Amygdala (tissue), 56 donors: ENCODE data around the gene PDZRN3.
"Not testable (repeated sequence)": the region's sequence is repeated elsewhere in the genome, so short reads cannot be mapped to it uniquely, and the experiment has no call there.

Source experiments
- DNase-seq, 56 donors: peaks; one replicate each; lab custom pipeline; 2025; lab: John Stamatoyannopoulos, UW

PDZRN3 gene

GRCh38 chr3:73597476-73597875 is 27.3 kb downstream of the PDZRN3 start:
- DNase-seq, result no peak

- DNase-seq, result no peak
These were observed 32.3 kb downstream of the PDZRN3 start for GRCh38 chr3:73592154-73593144.

DNA sequence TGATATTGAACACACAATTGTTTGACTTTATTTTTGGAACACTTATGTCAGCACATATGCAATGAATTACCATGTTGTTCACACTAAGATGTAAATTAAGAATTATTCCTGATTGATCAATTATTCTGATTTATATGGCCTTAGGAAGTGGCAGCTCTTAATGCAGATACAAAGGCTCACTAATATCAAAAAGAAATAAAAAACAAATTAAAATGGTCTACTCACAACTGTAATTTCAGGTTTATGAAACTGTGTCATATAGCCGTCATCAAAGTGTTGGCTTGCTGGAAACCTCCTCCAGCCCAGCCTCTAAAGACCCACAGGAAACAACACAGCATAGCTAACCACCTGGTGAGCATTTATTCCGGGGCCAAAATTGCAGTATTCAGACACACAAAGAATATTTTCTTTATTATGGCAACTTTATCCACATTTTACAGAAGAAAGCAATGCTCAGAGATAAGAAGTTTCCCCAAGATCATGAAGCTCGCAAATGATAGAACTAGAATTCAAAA is 33.4 kb downstream of the PDZRN3 start:
- no peak for DNase-seq

DNA sequence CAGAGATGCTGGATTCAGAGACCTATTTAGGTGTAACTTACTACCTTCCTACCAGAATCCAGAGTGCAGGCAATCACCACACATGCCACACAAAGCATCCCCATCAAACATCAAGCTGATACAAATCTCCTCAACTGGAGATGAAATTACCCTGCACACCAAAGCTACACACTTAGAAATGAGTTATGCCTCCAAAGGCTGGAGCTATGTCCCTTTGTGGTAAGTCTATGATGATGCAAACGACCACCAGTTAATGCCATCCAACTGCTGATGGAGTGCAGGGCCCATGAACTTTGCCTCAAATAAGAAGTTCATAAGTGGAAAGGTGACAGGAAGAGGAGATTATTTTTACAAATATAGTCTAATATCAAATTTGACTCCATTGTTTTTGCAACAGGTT is 38.1 kb downstream of the PDZRN3 start:
- no peak for DNase-seq

DNA sequence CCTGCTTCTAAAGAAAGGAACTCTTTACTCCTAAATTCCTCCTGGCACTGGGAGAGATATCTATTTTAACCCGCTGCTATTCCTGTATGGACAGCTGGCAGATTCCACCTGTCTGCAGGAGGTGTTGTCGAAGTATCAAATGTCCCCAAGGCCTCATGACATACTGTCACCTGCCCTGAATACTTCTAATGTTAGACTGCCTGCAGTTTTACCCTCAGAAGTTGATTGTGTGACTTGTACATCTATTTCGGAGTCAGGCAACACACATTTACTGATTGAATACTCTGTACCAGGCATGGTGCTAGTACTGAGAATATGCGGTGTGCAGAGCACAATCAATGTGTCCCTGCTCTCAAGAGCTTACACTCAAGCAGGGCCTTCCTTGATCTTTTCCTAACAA is 38.6 kb downstream of the PDZRN3 start:
- no peak for DNase-seq

DNA sequence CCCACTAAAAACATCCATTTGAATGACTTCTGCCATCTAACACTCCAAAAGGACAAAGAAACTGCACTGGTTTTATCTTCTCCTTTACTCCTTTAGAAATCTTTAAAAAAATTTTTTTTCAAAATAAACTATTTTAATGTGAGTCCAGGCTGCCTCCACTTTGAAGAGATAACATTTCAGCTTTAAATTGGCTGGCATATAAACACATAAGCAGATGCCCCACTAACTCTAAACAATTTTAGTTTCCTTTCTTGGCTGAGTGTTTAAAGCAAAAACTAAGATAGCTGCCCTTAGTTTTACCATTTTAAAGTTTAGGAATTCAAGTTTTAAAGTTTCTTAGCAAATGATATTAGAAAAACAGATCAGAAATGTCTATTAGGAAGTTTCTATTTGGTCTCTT is 39.9 kb downstream of the PDZRN3 start:
- DNase-seq, result no peak

GRCh38 chr3:73582535-73582934 is 42.2 kb downstream of the PDZRN3 start:
- DNase-seq, result no peak

- DNase-seq, result no peak
These were observed 43.5 kb downstream of the PDZRN3 start for GRCh38 chr3:73581134-73581846.

- no peak for DNase-seq
These were observed 44.4 kb downstream of the PDZRN3 start for GRCh38 chr3:73580343-73580742.

DNA sequence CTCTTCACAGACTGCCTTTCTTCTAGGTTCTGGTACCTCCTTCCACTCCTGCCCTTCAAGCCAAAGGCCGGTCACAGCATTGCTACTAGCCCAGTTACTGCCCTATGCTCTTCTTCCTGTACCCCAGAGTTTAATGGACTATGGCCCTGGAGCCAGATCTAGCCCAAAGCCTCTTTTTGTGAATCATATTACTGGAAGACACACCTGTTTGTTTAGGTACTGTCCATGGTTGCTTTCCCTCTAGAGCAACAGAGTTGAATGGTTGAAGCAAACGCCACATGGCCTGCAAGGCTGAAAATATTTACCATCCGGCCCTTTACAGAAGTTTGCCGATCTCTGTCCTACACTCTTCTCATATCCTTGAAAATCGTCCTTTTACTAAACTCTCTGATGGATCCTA is 47.0 kb downstream of the PDZRN3 start:
- DNase-seq, result no peak

GRCh38 chr3:73576999-73577461 is 47.7 kb downstream of the PDZRN3 start:
- DNase-seq, result no peak

GRCh38 chr3:73575953-73576352 is 48.8 kb downstream of the PDZRN3 start:
- no peak for DNase-seq

- DNase-seq, result no peak
These were observed 49.2 kb downstream of the PDZRN3 start for GRCh38 chr3:73575519-73575918.

DNA sequence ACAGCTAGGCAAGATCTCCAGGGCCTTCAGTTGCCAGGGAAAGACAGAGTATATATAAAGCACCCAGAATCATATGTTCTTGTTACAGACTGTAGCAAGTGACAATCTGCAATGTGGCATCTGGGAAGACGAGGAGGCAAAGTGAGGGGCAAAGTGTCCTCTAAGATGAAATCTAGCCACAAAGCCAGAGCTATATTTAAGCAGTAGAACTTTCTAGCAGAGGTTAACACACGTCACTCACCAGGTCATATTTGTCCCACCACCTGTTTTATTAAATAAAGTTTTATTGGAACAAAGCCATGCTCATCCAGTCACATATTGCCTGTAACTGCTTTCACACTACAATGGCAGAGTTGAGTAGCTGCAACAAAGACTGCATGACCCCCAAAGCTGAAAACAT is 51.5 kb downstream of the PDZRN3 start:
- no peak for DNase-seq

GRCh38 chr3:73572368-73572767 is 52.4 kb downstream of the PDZRN3 start:
- no peak for DNase-seq

DNA sequence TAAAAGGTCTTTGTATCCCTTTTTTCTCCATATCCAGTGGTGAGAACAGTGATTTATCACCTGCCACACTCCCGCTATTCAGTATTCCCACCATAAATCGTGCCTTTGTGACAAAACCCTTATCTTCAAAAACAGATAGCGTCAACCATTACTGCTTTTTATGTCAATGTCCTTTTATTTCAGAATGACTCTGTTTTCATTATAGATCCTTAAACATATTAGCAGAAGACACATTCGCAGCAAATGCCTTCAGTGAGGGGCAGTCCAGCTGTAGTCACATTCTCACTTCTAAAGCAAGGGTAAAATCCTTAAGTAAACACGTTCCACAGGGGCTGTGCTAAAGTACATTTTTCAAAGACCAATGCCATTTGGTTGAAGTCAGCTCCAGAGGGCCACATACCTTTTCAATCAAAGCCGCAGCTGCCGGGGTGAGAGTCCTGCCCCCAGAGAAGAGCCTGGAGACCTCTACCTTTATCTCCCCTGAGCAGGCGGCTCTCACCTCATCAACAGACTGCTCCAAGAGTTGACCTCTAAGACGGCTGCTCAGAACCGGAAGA is 53.4 kb downstream of the PDZRN3 start:
- DNase-seq, result no peak

DNA sequence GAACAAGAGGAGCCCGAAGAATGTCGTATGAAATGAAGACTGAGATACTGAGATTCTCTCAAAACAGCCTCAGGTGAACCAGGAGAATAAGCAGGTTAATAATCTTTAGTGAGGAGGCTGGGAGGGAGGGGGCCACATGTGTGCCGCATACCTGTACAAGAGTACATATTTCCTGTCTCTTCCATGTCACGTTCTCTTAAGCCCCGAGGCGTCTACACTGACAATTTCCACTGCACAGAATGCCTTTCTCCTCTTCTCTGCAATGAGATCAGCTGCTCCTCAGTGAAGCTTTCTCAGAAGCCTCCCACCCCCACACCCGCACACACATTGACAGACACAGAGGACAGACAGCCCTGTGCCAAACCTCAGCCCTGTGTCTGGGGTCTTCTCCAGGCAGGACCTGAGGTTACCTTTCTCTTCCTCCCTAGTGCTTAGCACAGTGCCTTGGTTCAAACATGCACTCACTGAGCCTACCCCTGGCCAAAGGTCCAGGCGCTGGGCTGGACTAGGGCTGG is 55.4 kb downstream of the PDZRN3 start:
- DNase-seq, result no peak

- no peak for DNase-seq
These were observed 56.3 kb downstream of the PDZRN3 start for GRCh38 chr3:73568371-73568862.

DNA sequence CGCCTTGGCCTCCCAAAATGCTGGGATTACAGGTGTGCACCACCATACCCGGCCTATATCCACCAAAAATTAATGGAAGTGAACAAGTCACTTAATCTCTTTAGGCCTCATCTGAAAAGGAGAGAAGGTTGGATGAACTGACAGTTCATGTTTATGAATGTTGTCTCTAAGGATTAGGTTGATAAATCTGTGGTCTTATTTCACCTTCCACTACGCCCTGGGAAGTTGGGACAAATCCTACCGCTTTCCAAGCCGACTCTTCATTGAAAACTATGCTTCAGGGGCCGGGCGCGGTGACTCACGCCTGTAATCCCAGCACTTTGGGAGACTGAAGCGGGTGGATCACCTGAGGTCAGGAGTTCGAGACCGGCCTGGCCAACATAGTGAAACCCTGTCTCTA is 59.4 kb downstream of the PDZRN3 start:
- not testable (repeated sequence) for DNase-seq

DNA sequence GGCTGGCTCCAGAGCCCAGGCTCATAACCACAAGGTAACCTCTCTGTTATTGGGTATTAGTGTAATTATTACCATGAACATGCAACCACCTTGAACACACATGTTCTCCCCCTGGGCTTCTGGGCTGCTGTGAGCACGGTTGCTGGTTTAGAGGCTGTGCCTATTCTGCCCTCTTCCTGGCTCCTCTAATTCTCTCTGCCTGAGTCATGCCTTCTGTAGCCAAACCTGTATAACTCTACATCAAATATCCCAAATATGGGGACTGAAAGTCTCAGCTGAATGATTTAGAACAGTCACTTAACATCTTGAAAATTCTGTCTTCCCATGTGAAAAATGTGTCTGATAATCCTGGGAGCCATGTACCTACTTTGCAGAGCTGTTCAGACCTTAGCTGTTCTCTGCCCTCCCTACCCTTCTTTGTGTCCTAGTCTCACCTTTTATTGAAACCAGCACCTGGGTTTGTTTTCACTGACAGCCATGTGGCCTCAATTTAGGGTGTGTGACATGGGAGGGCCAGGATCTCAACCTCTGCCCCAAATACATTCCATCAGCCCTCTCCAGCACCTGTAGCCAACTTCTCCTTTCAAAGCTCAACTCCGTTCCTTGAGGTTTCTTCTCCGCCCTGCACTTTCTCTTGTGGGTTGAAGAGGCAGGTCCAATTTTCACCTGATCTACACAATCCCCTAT is 60.7 kb downstream of the PDZRN3 start:
- no peak for DNase-seq
